Measurements from ENCODE around the gene PHF12.

DNA sequence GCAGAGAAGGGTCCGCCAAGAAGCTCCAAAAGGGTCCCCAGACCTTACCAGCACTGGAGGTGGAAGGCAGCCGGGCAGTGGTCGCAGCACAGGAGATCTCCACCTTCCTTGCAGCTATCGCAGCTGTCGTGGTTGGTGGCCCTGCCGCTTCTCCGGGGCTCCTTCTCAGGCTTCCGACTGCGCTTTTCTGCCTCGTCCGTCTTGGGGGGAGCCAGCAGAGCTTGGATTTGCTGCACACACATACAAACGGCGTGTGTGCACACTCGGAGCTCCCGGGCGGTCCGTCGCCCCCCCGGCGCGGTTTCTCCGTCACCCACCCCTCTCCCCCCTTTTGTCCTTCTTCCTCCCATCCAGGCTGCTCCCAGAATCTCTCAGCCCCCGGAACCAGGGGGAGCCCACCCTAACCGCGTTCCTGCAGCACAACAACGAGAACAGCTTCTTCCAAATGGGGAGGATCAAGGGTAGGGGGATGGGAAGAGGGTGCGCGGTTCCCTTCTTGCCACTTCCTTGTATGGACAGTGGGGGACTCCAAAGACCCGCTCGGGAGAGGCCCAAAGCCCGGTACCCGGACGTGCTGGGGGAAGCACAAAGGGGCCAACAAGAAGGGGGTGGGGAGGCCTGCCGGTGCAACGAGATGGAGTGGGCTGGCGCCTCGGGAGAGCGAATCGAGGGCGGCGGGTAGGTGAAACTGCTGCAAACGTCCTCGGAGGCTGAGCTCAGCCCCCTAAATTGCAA, 1.1 kb downstream of the PHF12 start:
- TF ChIP-seq GATA2 (IDR thresholded peaks at IDR 0.05; ENCODE audit: low read depth, low read length): no peak
- no peak for TF ChIP-seq GATA3 (IDR thresholded peaks at IDR 0.05; ENCODE audit: low read depth, low read length)

Data from SH-SY5Y (cell line).